ENCODE data around the gene MFSD11.

GRCh38 chr17:76706817-76707216 is 31.1 kb upstream of the MFSD11 start:
- TF ChIP-seq CTCF (IDR thresholded peaks at IDR 0.05) (no peak), POLR2A (IDR thresholded peaks at IDR 0.05) (no peak), POLR2AphosphoS5 (IDR thresholded peaks at IDR 0.05; ENCODE audit: insufficient read depth in 1 of 2, low read depth in 1 of 2) (no peak)
